GM12878 (cell line): ENCODE measurements around the gene DAB2. TPM values are rescaled to one million over a fixed set of nuclear protein-coding genes. Genes with fewer than 3 reads are reported as not detected.

Source experiments
- ATAC-seq: fragments of 200-7000 bp; cut with Tn5 transposase; 3 replicates; pipeline ENCODE4 v1.9.1; 2020; ENCODE audit warnings: mild to moderate bottlenecking, moderate library complexity
- BruUV-seq: library from RNA; stranded (reverse); fragments of 400-500 nt; replicated peaks from 2 replicates; lab custom pipeline; 2021; lab: Mats Ljungman, UMichigan
- CTCF ChIA-PET: fragments of 300-600 bp; sonication (Branson Sonifier 250); formaldehyde crosslinking; extraction: SDS; loops from one replicate; lab custom pipeline; 2021; ENCODE audit warnings: inconsistent platforms; lab: Yijun Ruan, JAX
- POLR2A ChIA-PET: fragments of 350-600 bp; formaldehyde crosslinking; extraction: SDS; loops from one replicate; lab custom pipeline; 2021; ENCODE audit warnings: inconsistent platforms; lab: Charles Lee
- RAD21 ChIA-PET: fragments of 300-600 bp; sonication (Branson Sonifier 250); formaldehyde crosslinking; loops from one replicate; lab custom pipeline; 2023; ENCODE audit warnings: antibody characterized with exemption; ENCODE audit not compliant: unreplicated experiment; lab: Charles Lee
- SMC1A ChIA-PET: fragments of 300-600 bp; sonication (Branson Sonifier 250); formaldehyde crosslinking; loops from one replicate; lab custom pipeline; 2023; ENCODE audit not compliant: unreplicated experiment, uncharacterized antibody; lab: Charles Lee
- DNase-seq: peaks from one replicate; pipeline ENCODE4 v3.0.0-alpha.2; 2011; ENCODE audit warnings: low read depth, low spot score
- FAIRE-seq: peaks from 3 replicates; lab custom pipeline; 2011; peaks lifted over from hg19 to GRCh38; lab: Jason Lieb, UNC
- H2AFZ ChIP-seq: 2 replicates; pipeline ENCODE4 v1.6.0; 2011; ENCODE audit warnings: low read depth, low read length, control low read depth; ENCODE audit not compliant: control insufficient read depth
- H3K27ac ChIP-seq: 2 replicates; pipeline ENCODE4 v1.5.1; 2011; ENCODE audit warnings: control low read depth; ENCODE audit not compliant: control insufficient read depth, insufficient read depth
- H3K27me3 ChIP-seq, 2 experiments: replicated peaks in 1 of 2; 2 replicates each; pipeline versions ENCODE4 v1.6.0 to v1.6.1; 2011; ENCODE audit warnings: low read length in 1 of 2; ENCODE audit not compliant: control insufficient read depth in 2 of 2, insufficient read depth in 2 of 2
- H3K36me3 ChIP-seq, 2 experiments: 2 replicates each; pipeline ENCODE4 v1.5.1; 2011; ENCODE audit warnings: low read length in 1 of 2; ENCODE audit not compliant: control insufficient read depth in 2 of 2, insufficient read depth in 2 of 2
- H3K4me1 ChIP-seq: 2 replicates; pipeline ENCODE4 v1.6.1; 2011; ENCODE audit warnings: mild to moderate bottlenecking, low read length, moderate library complexity, mixed read lengths; ENCODE audit not compliant: control insufficient read depth, insufficient read depth
- H3K4me2 ChIP-seq: 2 replicates; pipeline ENCODE4 v1.6.0; 2011; ENCODE audit warnings: control low read depth; ENCODE audit not compliant: control insufficient read depth, insufficient read depth
- H3K4me3 ChIP-seq: fragments of 200-600 bp; sonication (generic); 2 replicates; pipeline ENCODE4 v1.5.1; 2016
- H3K79me2 ChIP-seq: 2 replicates; pipeline ENCODE4 v1.6.0; 2011; ENCODE audit warnings: low read length; ENCODE audit not compliant: control insufficient read depth, insufficient read depth
- H3K9ac ChIP-seq: 2 replicates; pipeline ENCODE4 v1.8.0; 2011; ENCODE audit warnings: low read length, control low read depth, mixed read lengths; ENCODE audit not compliant: control insufficient read depth, insufficient read depth
- H3K9me3 ChIP-seq: replicated peaks from 3 replicates; pipeline ENCODE4 v1.5.1; 2011; ENCODE audit warnings: mild to moderate bottlenecking, low read length; ENCODE audit not compliant: control insufficient read depth, insufficient read depth
- H4K20me1 ChIP-seq: 2 replicates; pipeline ENCODE4 v1.6.0; 2011; ENCODE audit not compliant: control insufficient read depth, insufficient read depth
- CBFB ChIP-seq: IDR thresholded peaks from 2 replicates; pipeline ENCODE4 v1.6.1; 2016; ENCODE audit warnings: antibody characterized with exemption, low read depth
- CEBPB ChIP-seq, 2 experiments: fragments of 150-350 bp in 1 of 2; IDR thresholded peaks; 2 replicates each; pipeline ENCODE4 v1.6.1; 2012 to 2014; ENCODE audit warnings: low read depth in 2 of 2, low read length in 2 of 2, borderline replicate concordance in 1 of 2, inconsistent platforms in 1 of 2
- IKZF1 ChIP-seq: fragments of 450-650 bp; conservative IDR thresholded peaks from 2 replicates; pipeline ENCODE4 v1.6.1; 2017; ENCODE audit warnings: antibody characterized with exemption, mild to moderate bottlenecking
- MTA2 ChIP-seq: fragments of 450-650 bp; IDR thresholded peaks from 2 replicates; pipeline ENCODE4 v1.6.1; 2016; ENCODE audit warnings: low read depth, mild to moderate bottlenecking, moderate library complexity
- MYB ChIP-seq: fragments of 150-350 bp; IDR thresholded peaks from 2 replicates; pipeline ENCODE4 v1.6.1; 2014; ENCODE audit warnings: mild to moderate bottlenecking, low read depth, low read length, borderline replicate concordance
- MYC ChIP-seq: IDR thresholded peaks from 2 replicates; pipeline ENCODE4 v1.6.1; 2011; ENCODE audit warnings: mild to moderate bottlenecking, low read length, moderate library complexity, inconsistent platforms; ENCODE audit not compliant: insufficient read depth, insufficient replicate concordance, insufficient read length, severe bottlenecking
- NFIC ChIP-seq: IDR thresholded peaks from 2 replicates; pipeline ENCODE4 v1.6.1; 2012; ENCODE audit warnings: low read depth, mild to moderate bottlenecking, inconsistent platforms, low read length, moderate library complexity
- RBBP5 ChIP-seq: fragments of 200-600 bp; sonication (generic); conservative IDR thresholded peaks from 2 replicates; pipeline ENCODE4 v1.6.1; 2016
- SKIL ChIP-seq: fragments of 450-650 bp; IDR thresholded peaks from 2 replicates; pipeline ENCODE4 v1.6.1; 2017; ENCODE audit warnings: mild to moderate bottlenecking, low read depth, inconsistent platforms; ENCODE audit not compliant: poor library complexity, severe bottlenecking
- WGBS: methylation state at CpG from one replicate; pipeline ENCODE4 v1.1.6; 2016; ENCODE audit warnings: low lambda C conversion rate; ENCODE audit not compliant: insufficient replicate concordance, insufficient coverage; ENCODE audit errors: missing lambda C conversion rate; 5-methylcytosine and 5-hydroxymethylcytosine counted together
- in situ Hi-C: fragments of 300-500 bp; cut with MboI; formaldehyde crosslinking; loops from 9 replicates; pipeline ENCODE4 v1.14.3; 2018; ENCODE audit warnings: mixed read lengths
- intact Hi-C: fragments of 100-400 bp; cut with micrococcal nuclease; formaldehyde crosslinking; loops from one replicate; pipeline ENCODE4 v1.14.2; 2022; ENCODE audit not compliant: unreplicated experiment
- polyA plus RNA-seq, 11 experiments: library from polyadenylated mRNA; depleted of rRNA in 4 of 11; unstranded in 6 of 11; stranded (reverse) in 5 of 11; fragments of >200 nt; fragmentation: Nextera tagmentation in 4 of 11; fragmentation: Illumina TruSeq in 1 of 11; extraction: Ambion mirVana in 4 of 11; extraction: Trizol in 1 of 11; gene quantifications; 1 replicate in 1 of 11; 2 replicates in 10 of 11; pipeline versions ENCODE4 v1.2.1 to v1.2.3, GENCODE V29; 2011 to 2016; ENCODE audit warnings: inconsistent platforms in 2 of 11, missing spikeins in 2 of 11, low read depth in 1 of 11
- total RNA-seq, 4 experiments: library from RNA; depleted of rRNA in 3 of 4; stranded (reverse); fragments of >200 nt in 3 of 4; fragmentation: Illumina TruSeq in 1 of 4; extraction: Trizol in 1 of 4; gene quantifications; 2 replicates each; pipeline versions ENCODE4 v1.2.1 to v1.2.3, GENCODE V29; 2013 to 2021
- TF ChIP-seq, protein P1 (sequence below): fragments of 450-650 bp; IDR thresholded peaks from 2 replicates; pipeline ENCODE4 v1.6.1; 2014; ENCODE audit warnings: mild to moderate bottlenecking
- TF ChIP-seq, protein P2 (sequence below): IDR thresholded peaks from 2 replicates; pipeline ENCODE4 v1.6.1; 2012; ENCODE audit warnings: low read length, inconsistent platforms

The DAB2 gene
- total and polyA plus RNA-seq, 10 of the 15 experiments (the other 5 are each of a cell fraction or from before 2014, with no cell fraction given), result 0.05 to 0.23 (median 0.11) TPM; not detected in 7

- no peak for TF ChIP-seq SKIL
- TF ChIP-seq NFIC, result no peak
- TF ChIP-seq IKZF1, result no peak
- no peak for TF ChIP-seq RBBP5
These were observed 21.5 kb upstream of the DAB2 start (continued) for GRCh38 chr5:39446231-39446630.

DNA sequence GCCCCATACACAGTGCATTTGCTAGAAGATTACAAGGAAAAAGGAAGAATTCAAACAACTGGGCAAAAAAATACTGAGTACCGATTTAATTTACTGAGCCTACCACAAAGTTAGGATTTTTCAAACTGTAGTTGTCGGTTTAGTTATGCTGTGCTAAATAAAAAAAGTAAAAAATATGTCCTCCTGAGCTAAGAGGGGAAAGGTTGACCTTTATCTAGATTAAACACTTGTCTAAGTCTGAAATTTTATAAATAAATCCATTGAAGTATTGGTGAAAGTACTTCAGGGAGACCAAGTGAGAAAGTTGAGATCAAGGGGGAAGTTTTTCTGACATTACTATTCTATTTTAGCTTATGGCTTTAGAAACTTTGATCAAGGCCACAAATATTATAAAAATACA is 19.1 kb upstream of the DAB2 start:
- ChIA-PET SMC1A (interaction anchor here (1.6 kb wide), 1 partner anchor 17 kb away, joined by 5 read pairs; no protein-coding TSS in a partner anchor), RAD21 (no interaction called here)

More for the DNA sequence above, 19.1 kb upstream of the DAB2 start:
- no peak overlapping the region for H3K4me3 ChIP-seq
- no peaks in the 10 kb centered on the region for H3K79me2 ChIP-seq
- POLR2A ChIA-PET, result no interaction called here
- H3K4me1 ChIP-seq, result no peaks in the 10 kb centered on the region
- no peaks in the 10 kb centered on the region for H3K27me3 ChIP-seq
- H3K4me2 ChIP-seq, result no peak overlapping the region
- no peaks in the 10 kb centered on the region for H4K20me1 ChIP-seq
- DNase-seq (no peak), ATAC-seq (no peak), FAIRE-seq (no peak)
- CTCF ChIA-PET, result interaction anchor here (1.3 kb wide), 1 partner anchor 21 kb away, joined by 3 read pairs; no protein-coding TSS in a partner anchor
- H2AFZ ChIP-seq, result no peak overlapping the region
- H3K27ac ChIP-seq, result no peak overlapping the region
- in situ Hi-C loops, result no loop called here
- H3K36me3 ChIP-seq, result no peaks in the 10 kb centered on the region
- BruUV-seq, result no TSS peak
- intact Hi-C loops, result no loop called here
- no peak overlapping the region for H3K9ac ChIP-seq
- H3K9me3 ChIP-seq, result no peaks in the 10 kb centered on the region
- TF ChIP-seq CEBPB (IDR thresholded peaks at IDR 0.05; ENCODE audit: borderline replicate concordance in 1 of 2, low read depth in 2 of 2, low read length in 2 of 2) (no peak), MYB (no peak), CBFB (no peak), MTA2 (no peak), MYC (no peak)
- TF ChIP-seq, protein P1, sequence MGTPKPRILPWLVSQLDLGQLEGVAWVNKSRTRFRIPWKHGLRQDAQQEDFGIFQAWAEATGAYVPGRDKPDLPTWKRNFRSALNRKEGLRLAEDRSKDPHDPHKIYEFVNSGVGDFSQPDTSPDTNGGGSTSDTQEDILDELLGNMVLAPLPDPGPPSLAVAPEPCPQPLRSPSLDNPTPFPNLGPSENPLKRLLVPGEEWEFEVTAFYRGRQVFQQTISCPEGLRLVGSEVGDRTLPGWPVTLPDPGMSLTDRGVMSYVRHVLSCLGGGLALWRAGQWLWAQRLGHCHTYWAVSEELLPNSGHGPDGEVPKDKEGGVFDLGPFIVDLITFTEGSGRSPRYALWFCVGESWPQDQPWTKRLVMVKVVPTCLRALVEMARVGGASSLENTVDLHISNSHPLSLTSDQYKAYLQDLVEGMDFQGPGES, result no peak
- TF ChIP-seq, protein P2, sequence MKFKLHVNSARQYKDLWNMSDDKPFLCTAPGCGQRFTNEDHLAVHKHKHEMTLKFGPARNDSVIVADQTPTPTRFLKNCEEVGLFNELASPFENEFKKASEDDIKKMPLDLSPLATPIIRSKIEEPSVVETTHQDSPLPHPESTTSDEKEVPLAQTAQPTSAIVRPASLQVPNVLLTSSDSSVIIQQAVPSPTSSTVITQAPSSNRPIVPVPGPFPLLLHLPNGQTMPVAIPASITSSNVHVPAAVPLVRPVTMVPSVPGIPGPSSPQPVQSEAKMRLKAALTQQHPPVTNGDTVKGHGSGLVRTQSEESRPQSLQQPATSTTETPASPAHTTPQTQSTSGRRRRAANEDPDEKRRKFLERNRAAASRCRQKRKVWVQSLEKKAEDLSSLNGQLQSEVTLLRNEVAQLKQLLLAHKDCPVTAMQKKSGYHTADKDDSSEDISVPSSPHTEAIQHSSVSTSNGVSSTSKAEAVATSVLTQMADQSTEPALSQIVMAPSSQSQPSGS, result no peak
- 25% methylated on average over 2 of the region's 2 CpGs for WGBS
